ENCODE results near the gene PMIS2.

Gene PMIS2

GRCh38 chr19:35608251-35608650 lies 22.3 kb downstream of the PMIS2 start:
- Histone ChIP-seq H3K27ac (no peak overlapping the region), H3K9me3 (ENCODE audit: low read depth, low read length) (no peaks in the 10 kb centered on the region), H3K36me3 (ENCODE audit: insufficient read depth, low read length) (no peaks in the 10 kb centered on the region), H3K4me3 (no peak overlapping the region), H3K9ac (ENCODE audit: insufficient read length) (no peak overlapping the region)
- DNase-seq (ENCODE audit: low read depth, low spot score) = no peak
- no peak for TF ChIP-seq FOXP2 (optimal IDR thresholded peaks at IDR 0.05; ENCODE audit: control extremely low read depth, extremely low read length, insufficient read depth)
- no peak for TF ChIP-seq POLR2AphosphoS5 (IDR thresholded peaks at IDR 0.05; ENCODE audit: borderline replicate concordance, low read depth, low read length)

DNA sequence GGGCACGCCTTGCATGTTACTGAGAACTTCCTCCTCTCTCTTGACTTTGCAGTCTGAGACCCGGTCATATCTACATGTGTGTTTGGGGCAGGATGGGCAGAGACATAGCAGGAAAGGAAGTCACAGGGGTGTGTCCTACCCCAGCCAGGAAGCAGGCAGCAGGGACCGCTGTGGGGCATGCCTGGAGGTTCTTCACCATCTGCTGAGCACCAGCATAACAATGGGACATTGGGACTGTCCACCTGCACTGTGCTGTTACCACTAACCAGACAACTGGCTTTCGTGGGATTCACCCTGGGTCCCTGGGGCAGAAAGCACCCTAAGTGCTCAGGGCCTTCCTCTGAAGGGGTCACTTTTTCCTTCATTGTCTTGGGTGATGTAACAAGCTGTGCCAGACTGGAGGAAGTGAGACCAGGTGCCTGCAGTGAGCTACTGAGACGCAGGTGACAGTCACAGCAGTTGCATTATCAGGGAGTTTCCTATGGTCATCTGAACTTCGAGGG lies 23.9 kb downstream of the PMIS2 start:
- no peak overlapping the region for H3K27ac ChIP-seq
- H3K9ac ChIP-seq (ENCODE audit: insufficient read length) = no peak overlapping the region
- DNase-seq (ENCODE audit: low read depth, low spot score) = no peak
- no peaks in the 10 kb centered on the region for H3K36me3 ChIP-seq (ENCODE audit: insufficient read depth, low read length)
- no peak overlapping the region for H3K4me3 ChIP-seq
- H3K9me3 ChIP-seq (ENCODE audit: low read depth, low read length) = no peaks in the 10 kb centered on the region
- TF ChIP-seq POLR2AphosphoS5 (IDR thresholded peaks at IDR 0.05; ENCODE audit: borderline replicate concordance, low read depth, low read length) = no peak
- TF ChIP-seq FOXP2 (optimal IDR thresholded peaks at IDR 0.05; ENCODE audit: control extremely low read depth, extremely low read length, insufficient read depth) = no peak

DNA sequence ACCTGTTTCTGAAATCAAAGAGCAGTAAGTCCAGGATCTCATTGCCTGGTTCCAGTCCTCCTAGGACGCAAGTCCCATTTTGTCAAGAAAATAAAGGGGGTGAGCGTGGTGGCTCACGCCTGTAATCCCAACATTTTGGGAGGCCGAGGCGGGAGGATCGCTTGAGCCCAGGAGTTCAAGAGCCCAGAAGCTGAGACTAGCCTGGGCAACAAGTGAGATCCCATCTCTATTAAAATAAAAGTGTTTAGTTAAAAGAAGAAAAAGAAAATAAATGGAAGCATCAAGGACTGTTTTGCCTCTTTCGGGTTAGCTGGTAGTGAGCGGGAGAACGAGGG lies 26.2 kb downstream of the PMIS2 start:
- TF ChIP-seq EZH2 (IDR thresholded peaks at IDR 0.05) (no peak), POLR2AphosphoS5 (IDR thresholded peaks at IDR 0.05; ENCODE audit: borderline replicate concordance, low read depth, low read length) (no peak), FOXP2 (optimal IDR thresholded peaks at IDR 0.05; ENCODE audit: control extremely low read depth, extremely low read length, insufficient read depth) (no peak)
- DNase-seq (ENCODE audit: low read depth, low spot score) = no peak
- H3K4me3 ChIP-seq = peak overlapping the region; percentile 97
- peak overlapping the region; percentile 64 for H3K9ac ChIP-seq (ENCODE audit: insufficient read length)
- no peaks in the 10 kb centered on the region for H3K9me3 ChIP-seq (ENCODE audit: low read depth, low read length)
- H3K27ac ChIP-seq = no peak overlapping the region
- H3K36me3 ChIP-seq (ENCODE audit: insufficient read depth, low read length) = no peaks in the 10 kb centered on the region; the same call in 1 of the 2 replicates

DNA sequence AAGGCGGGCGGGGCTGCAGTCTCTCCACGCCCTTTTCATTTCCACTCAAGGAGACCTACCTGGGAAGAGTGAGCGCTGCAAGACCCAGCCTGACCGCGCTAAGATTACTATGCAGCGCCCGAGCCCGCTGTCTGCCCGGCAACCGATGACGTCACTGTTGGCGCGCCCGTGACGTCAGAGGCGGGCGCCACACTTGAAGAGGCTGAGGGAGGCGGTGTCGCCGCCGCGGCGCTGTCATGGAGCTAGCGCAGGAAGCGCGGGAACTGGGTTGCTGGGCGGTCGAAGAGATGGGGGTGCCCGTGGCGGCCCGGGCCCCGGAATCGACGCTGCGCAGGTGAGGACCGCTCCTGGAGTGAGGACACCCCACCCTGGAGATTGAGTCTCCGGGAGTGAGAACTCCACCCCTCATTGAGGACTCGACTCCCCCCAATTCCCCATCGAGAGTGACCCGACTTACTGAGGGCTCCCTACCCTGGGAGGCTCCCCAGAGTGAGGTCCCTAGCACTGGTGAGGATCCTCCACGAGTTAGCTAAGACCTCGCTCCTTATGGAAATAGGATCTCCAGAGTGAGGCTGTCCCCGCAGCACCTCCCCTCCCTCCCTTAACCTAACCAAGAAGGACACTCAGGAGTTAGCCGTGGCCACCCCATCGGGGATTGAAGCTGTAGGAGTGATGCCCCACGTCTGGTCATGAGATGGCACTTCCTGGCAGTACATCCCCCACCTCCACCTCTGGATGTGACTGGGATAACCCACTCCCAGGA lies 26.8 kb downstream of the PMIS2 start, which contains the start of gene HAUS5:
Gene HAUS5 (plus strand): TSS at position 177 of the 763 bp plus-strand sequence. CDS start 60 bp downstream, at position 237.
- peak; percentile 22 for DNase-seq (ENCODE audit: low read depth, low spot score)
- TF ChIP-seq FOXP2 (optimal IDR thresholded peaks at IDR 0.05; ENCODE audit: control extremely low read depth, extremely low read length, insufficient read depth) (no peak), POLR2AphosphoS5 (IDR thresholded peaks at IDR 0.05; ENCODE audit: borderline replicate concordance, low read depth, low read length) (peak; percentile 79)
- H3K9me3 ChIP-seq (ENCODE audit: low read depth, low read length) = no peaks in the 10 kb centered on the region
- peak within 1 kb of the TSS; percentile 96 for H3K9ac ChIP-seq (ENCODE audit: insufficient read length)
- no peak within 1 kb of the TSS for H3K27ac ChIP-seq
- no peaks in the 10 kb centered on the region; the same call in 1 of the 2 replicates for H3K36me3 ChIP-seq (ENCODE audit: insufficient read depth, low read length)
- H3K4me3 ChIP-seq = peak within 1 kb of the TSS; percentile 97

DNA sequence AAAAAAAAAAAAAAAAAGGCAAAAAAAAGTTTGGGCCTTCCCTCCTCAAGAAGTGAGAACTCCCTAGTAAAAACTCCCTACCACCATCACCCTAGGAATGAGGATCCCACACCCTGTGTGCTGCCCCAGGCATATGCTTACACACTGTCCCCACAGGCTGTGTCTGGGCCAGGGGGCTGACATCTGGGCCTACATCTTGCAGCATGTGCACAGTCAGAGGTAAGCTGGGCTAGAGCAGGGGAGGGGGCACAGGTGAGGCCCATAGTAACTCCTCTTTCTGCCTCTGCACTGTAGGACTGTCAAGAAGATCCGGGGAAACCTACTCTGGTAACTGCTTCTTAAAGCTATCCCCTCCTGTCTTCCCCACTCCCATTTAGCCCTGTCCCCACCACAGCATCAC lies 27.6 kb downstream of the PMIS2 start:
- H3K27ac ChIP-seq = no peak overlapping the region
- no peak for TF ChIP-seq EZH2 (IDR thresholded peaks at IDR 0.05)
- TF ChIP-seq FOXP2 (optimal IDR thresholded peaks at IDR 0.05; ENCODE audit: control extremely low read depth, extremely low read length, insufficient read depth) = no peak
- TF ChIP-seq POLR2AphosphoS5 (IDR thresholded peaks at IDR 0.05; ENCODE audit: borderline replicate concordance, low read depth, low read length) = no peak
- H3K9ac ChIP-seq (ENCODE audit: insufficient read length) = no peak overlapping the region
- no peak for DNase-seq (ENCODE audit: low read depth, low spot score)
- H3K36me3 ChIP-seq (ENCODE audit: insufficient read depth, low read length) = no peaks in the 10 kb centered on the region; the same call in 1 of the 2 replicates
- peak overlapping the region; percentile 97 for H3K4me3 ChIP-seq
- H3K9me3 ChIP-seq (ENCODE audit: low read depth, low read length) = no peaks in the 10 kb centered on the region

DNA sequence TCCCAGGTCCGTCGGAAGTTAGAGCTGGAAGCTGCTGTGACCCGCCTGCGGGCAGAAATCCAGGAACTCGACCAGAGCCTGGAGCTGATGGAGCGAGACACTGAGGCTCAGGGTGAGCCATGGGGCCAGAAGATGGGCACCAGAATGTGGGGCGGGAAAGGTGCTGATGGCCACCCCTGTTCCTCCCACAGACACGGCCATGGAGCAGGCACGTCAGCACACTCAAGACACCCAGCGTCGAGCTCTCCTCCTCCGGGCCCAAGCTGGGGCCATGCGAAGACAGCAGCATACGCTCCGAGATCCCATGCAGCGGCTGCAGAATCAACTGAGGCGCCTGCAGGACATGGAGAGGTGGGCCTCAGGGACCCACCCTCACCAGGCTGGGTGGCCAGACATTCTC lies 29.1 kb downstream of the PMIS2 start:
- no peak overlapping the region for H3K27ac ChIP-seq
- no peak for DNase-seq (ENCODE audit: low read depth, low spot score)
- H3K9ac ChIP-seq (ENCODE audit: insufficient read length) = no peak overlapping the region
- H3K4me3 ChIP-seq = no peak overlapping the region
- no peaks in the 10 kb centered on the region; the same call in 1 of the 2 replicates for H3K36me3 ChIP-seq (ENCODE audit: insufficient read depth, low read length)
- TF ChIP-seq FOXP2 (optimal IDR thresholded peaks at IDR 0.05; ENCODE audit: control extremely low read depth, extremely low read length, insufficient read depth) (no peak), EZH2 (IDR thresholded peaks at IDR 0.05) (no peak), POLR2AphosphoS5 (IDR thresholded peaks at IDR 0.05; ENCODE audit: borderline replicate concordance, low read depth, low read length) (no peak)
- H3K9me3 ChIP-seq (ENCODE audit: low read depth, low read length) = no peaks in the 10 kb centered on the region

DNA sequence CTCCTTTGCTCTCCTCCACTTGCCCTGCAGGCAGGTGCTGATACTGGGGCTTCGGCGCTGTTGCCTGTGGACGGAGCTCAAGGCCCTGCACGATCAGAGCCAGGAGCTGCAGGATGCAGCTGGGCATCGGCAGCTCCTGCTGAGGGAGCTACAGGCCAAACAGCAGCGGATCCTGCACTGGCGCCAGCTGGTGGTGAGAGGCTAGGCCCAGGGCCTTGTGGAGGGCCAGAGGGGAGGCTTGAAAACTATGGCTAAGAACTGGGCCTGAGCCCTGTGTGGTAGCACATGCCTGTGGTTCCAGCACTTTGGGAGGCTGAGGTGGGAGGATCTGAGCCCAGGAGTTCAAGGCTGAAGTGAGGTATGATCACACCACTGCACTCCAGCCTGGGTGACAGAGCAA lies 32.9 kb downstream of the PMIS2 start:
- H3K9ac ChIP-seq (ENCODE audit: insufficient read length) = no peak overlapping the region
- no peak for TF ChIP-seq EZH2 (IDR thresholded peaks at IDR 0.05)
- H3K9me3 ChIP-seq (ENCODE audit: low read depth, low read length) = no peaks in the 10 kb centered on the region
- H3K27ac ChIP-seq = no peak overlapping the region
- H3K4me3 ChIP-seq = no peak overlapping the region
- H3K36me3 ChIP-seq (ENCODE audit: insufficient read depth, low read length) = no peaks in the 10 kb centered on the region; the same call in 1 of the 2 replicates
- no peak for DNase-seq (ENCODE audit: low read depth, low spot score)

DNA sequence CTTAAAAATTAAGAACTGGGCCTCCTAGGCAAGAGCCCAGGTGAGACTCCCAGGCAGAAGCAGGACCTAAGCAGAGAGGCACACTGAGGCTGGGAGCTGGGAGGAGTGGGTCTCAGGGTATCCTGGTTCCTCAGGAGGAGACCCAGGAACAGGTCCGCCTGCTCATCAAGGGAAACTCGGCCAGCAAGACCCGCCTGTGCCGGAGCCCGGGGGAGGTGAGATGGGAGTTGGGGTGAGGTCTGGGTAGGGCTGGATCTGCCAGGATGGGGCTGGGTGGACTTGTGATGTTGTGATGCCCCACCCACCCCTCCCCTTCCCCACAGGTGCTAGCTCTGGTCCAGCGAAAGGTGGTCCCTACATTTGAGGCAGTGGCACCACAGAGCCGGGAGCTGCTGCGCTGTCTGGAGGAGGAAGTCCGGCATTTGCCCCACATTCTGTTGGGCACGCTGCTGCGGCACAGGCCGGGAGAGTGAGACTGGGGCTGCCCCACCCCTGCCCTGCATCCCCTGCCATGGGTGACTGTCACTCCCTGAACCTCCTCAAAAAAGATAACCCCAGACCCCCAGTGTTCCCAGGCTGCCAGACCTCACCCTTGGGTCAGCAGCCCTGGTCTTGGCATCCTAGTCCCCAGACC lies 33.4 kb downstream of the PMIS2 start:
- Histone ChIP-seq H3K27ac (no peak overlapping the region), H3K9me3 (ENCODE audit: low read depth, low read length) (no peaks in the 10 kb centered on the region), H3K9ac (ENCODE audit: insufficient read length) (no peak overlapping the region), H3K4me3 (no peak overlapping the region), H3K36me3 (ENCODE audit: insufficient read depth, low read length) (no peaks in the 10 kb centered on the region; the same call in 1 of the 2 replicates)
- DNase-seq (ENCODE audit: low read depth, low spot score) = no peak
- TF ChIP-seq POLR2AphosphoS5 (IDR thresholded peaks at IDR 0.05; ENCODE audit: borderline replicate concordance, low read depth, low read length) = no peak
- TF ChIP-seq FOXP2 (optimal IDR thresholded peaks at IDR 0.05; ENCODE audit: control extremely low read depth, extremely low read length, insufficient read depth) = no peak
- no peak for TF ChIP-seq EZH2 (IDR thresholded peaks at IDR 0.05)
